MM.1S (cell line): ENCODE results near the gene ATP13A2.
"Not testable (repeated sequence)": the region's sequence is repeated elsewhere in the genome, so short reads cannot be mapped to it uniquely, and the experiment has no call there.

Experiments used
- DNase-seq: peaks from one replicate; pipeline ENCODE4 v3.0.0-alpha.2; 2015
- H2AFZ ChIP-seq: fragments of 300-600 bp; sonication (generic); 2 replicates; pipeline ENCODE4 v1.6.0; 2016; ENCODE audit warnings: antibody characterized with exemption, low read length
- H3F3A ChIP-seq: fragments of 300-600 bp; sonication (generic); 2 replicates; pipeline ENCODE4 v1.6.1; 2016; ENCODE audit warnings: mild to moderate bottlenecking, antibody characterized with exemption, low read length, moderate library complexity, mixed read lengths; ENCODE audit not compliant: insufficient read depth
- H3K27ac ChIP-seq: fragments of 300-600 bp; sonication (generic); 2 replicates; pipeline ENCODE4 v1.5.1; 2016; ENCODE audit warnings: mild to moderate bottlenecking, low read length
- H3K27me3 ChIP-seq: fragments of 300-600 bp; sonication (generic); replicated peaks from 2 replicates; pipeline ENCODE4 v1.6.0; 2016; ENCODE audit warnings: low read length; ENCODE audit not compliant: insufficient read depth
- H3K36me3 ChIP-seq: fragments of 300-600 bp; sonication (generic); replicated peaks from 2 replicates; pipeline ENCODE4 v1.6.1; 2016; ENCODE audit warnings: mild to moderate bottlenecking, low read length, mixed read lengths; ENCODE audit not compliant: insufficient read depth
- H3K4me1 ChIP-seq: fragments of 300-600 bp; sonication (generic); 2 replicates; pipeline ENCODE4 v1.6.1; 2016; ENCODE audit warnings: low read length, mixed read lengths
- H3K4me2 ChIP-seq: fragments of 300-600 bp; sonication (generic); 2 replicates; pipeline ENCODE4 v1.6.0; 2016; ENCODE audit warnings: low read depth, low read length
- H3K4me3 ChIP-seq: fragments of 300-600 bp; sonication (generic); 2 replicates; pipeline ENCODE4 v1.5.1; 2016; ENCODE audit warnings: low read length, mixed read lengths
- H3K79me2 ChIP-seq: fragments of 300-600 bp; sonication (generic); 2 replicates; pipeline ENCODE4 v1.6.1; 2016; ENCODE audit warnings: mixed run types, low read length, mixed read lengths
- H3K9ac ChIP-seq: fragments of 300-600 bp; sonication (generic); 2 replicates; pipeline ENCODE4 v1.6.1; 2016; ENCODE audit warnings: low read length, mixed read lengths
- H3K9me2 ChIP-seq: fragments of 300-600 bp; sonication (generic); replicated peaks from 2 replicates; pipeline ENCODE4 v1.6.1; 2016; ENCODE audit warnings: mild to moderate bottlenecking, low read length, mixed read lengths; ENCODE audit not compliant: insufficient read depth
- H3K9me3 ChIP-seq: fragments of 300-600 bp; sonication (generic); replicated peaks from 2 replicates; pipeline ENCODE4 v1.6.1; 2016; ENCODE audit warnings: mild to moderate bottlenecking, low read length, mixed read lengths; ENCODE audit not compliant: insufficient read depth
- H4K20me1 ChIP-seq: fragments of 300-600 bp; sonication (generic); 2 replicates; pipeline ENCODE4 v1.6.1; 2016; ENCODE audit warnings: mild to moderate bottlenecking, low read length, moderate library complexity, mixed read lengths; ENCODE audit not compliant: insufficient read depth
- CTCF ChIP-seq: fragments of 300-600 bp; sonication (generic); IDR thresholded peaks from 2 replicates; pipeline ENCODE4 v1.5.1; 2016; ENCODE audit warnings: antibody characterized with exemption, low read length, mixed read lengths
- EZH2 ChIP-seq: fragments of 300-600 bp; sonication (generic); optimal IDR thresholded peaks from 2 replicates; pipeline ENCODE3; 2017; ENCODE audit warnings: low read depth, mild to moderate bottlenecking, antibody characterized with exemption, low read length, mixed read lengths
- EZH2phosphoT487 ChIP-seq: fragments of 300-600 bp; sonication (generic); IDR thresholded peaks from 2 replicates; pipeline ENCODE4 v1.6.1; 2018; ENCODE audit warnings: antibody characterized with exemption, low read length

Gene ATP13A2

GRCh38 chr1:16957731-16958130 is 54.0 kb downstream of the ATP13A2 start:
- H3F3A ChIP-seq: peaks cover 4% of the 10 kb centered on the region; the same call in 1 of the 2 replicates
- no peaks in the 10 kb centered on the region for H3K79me2 ChIP-seq
- no peak for DNase-seq
- H3K9me2 ChIP-seq: no peaks in the 10 kb centered on the region
- no peaks in the 10 kb centered on the region for H3K9me3 ChIP-seq
- H3K36me3 ChIP-seq: no peaks in the 10 kb centered on the region
- H3K27me3 ChIP-seq: no peaks in the 10 kb centered on the region
- H3K4me3 ChIP-seq: no peak overlapping the region
- no peaks in the 10 kb centered on the region for H3K4me1 ChIP-seq
- no peaks in the 10 kb centered on the region for H4K20me1 ChIP-seq
- no peak overlapping the region for H3K9ac ChIP-seq
- no peak overlapping the region for H3K4me2 ChIP-seq
- no peak for TF ChIP-seq EZH2
- H2AFZ ChIP-seq: no peak overlapping the region
- H3K27ac ChIP-seq: no peak overlapping the region

GRCh38 chr1:16956775-16957174 is 55.0 kb downstream of the ATP13A2 start:
- Histone ChIP-seq H3K27ac (no peak overlapping the region), H3K4me2 (no peak overlapping the region), H2AFZ (no peak overlapping the region), H3K79me2 (no peaks in the 10 kb centered on the region), H3K9me2 (no peaks in the 10 kb centered on the region), H4K20me1 (no peaks in the 10 kb centered on the region), H3K9ac (no peak overlapping the region), H3K4me3 (no peak overlapping the region), H3K27me3 (no peaks in the 10 kb centered on the region), H3K36me3 (no peaks in the 10 kb centered on the region), H3F3A (peaks cover 4% of the 10 kb centered on the region; the same call in 1 of the 2 replicates), H3K4me1 (no peaks in the 10 kb centered on the region), H3K9me3 (no peaks in the 10 kb centered on the region)
- DNase-seq: no peak
- TF ChIP-seq EZH2 (no peak), CTCF (no peak), EZH2phosphoT487 (no peak)

- no peaks in the 10 kb centered on the region for H3K9me3 ChIP-seq
- H3K27me3 ChIP-seq: no peaks in the 10 kb centered on the region
- no peaks in the 10 kb centered on the region for H3K9me2 ChIP-seq
- peaks cover under 1% of the 10 kb centered on the region; the same call in 1 of the 2 replicates for H3F3A ChIP-seq
- no peak overlapping the region for H3K27ac ChIP-seq
- TF ChIP-seq CTCF (no peak), EZH2phosphoT487 (no peak), EZH2 (no peak)
- no peaks in the 10 kb centered on the region for H3K79me2 ChIP-seq
- H4K20me1 ChIP-seq: no peaks in the 10 kb centered on the region
- H3K4me3 ChIP-seq: no peak overlapping the region
- H3K36me3 ChIP-seq: no peaks in the 10 kb centered on the region
- no peak overlapping the region for H3K9ac ChIP-seq
- no peak overlapping the region for H3K4me2 ChIP-seq
- no peak for DNase-seq
- no peaks in the 10 kb centered on the region for H3K4me1 ChIP-seq
- H2AFZ ChIP-seq: no peak overlapping the region
These were observed 56.5 kb downstream of the ATP13A2 start for GRCh38 chr1:16955186-16955585.

- Histone ChIP-seq H3K4me1 (no peaks in the 10 kb centered on the region), H3K79me2 (no peaks in the 10 kb centered on the region), H3K4me2 (no peak overlapping the region), H3K9me3 (no peaks in the 10 kb centered on the region), H2AFZ (no peak overlapping the region), H3K36me3 (no peaks in the 10 kb centered on the region), H3K27ac (no peak overlapping the region), H3K4me3 (no peak overlapping the region), H3F3A (no peaks in the 10 kb centered on the region), H3K27me3 (no peaks in the 10 kb centered on the region), H4K20me1 (no peaks in the 10 kb centered on the region), H3K9me2 (no peaks in the 10 kb centered on the region), H3K9ac (no peak overlapping the region)
- TF ChIP-seq EZH2phosphoT487 (no peak), CTCF (no peak), EZH2 (no peak)
- DNase-seq: no peak
These were observed 57.1 kb downstream of the ATP13A2 start for GRCh38 chr1:16954579-16954978.

GRCh38 chr1:16952376-16952775 is 59.4 kb downstream of the ATP13A2 start:
- not testable (repeated sequence) for H3K9me2 ChIP-seq, H3K27ac ChIP-seq, H3K9me3 ChIP-seq, H3K79me2 ChIP-seq, H3K4me2 ChIP-seq, DNase-seq, H3F3A ChIP-seq, H2AFZ ChIP-seq, H3K4me3 ChIP-seq, H3K4me1 ChIP-seq, H3K27me3 ChIP-seq, H3K9ac ChIP-seq, H3K36me3 ChIP-seq, H4K20me1 ChIP-seq

- DNase-seq, H3K4me1 ChIP-seq, H2AFZ ChIP-seq, H3K9ac ChIP-seq, H3K9me2 ChIP-seq, H3K4me2 ChIP-seq, H3K27ac ChIP-seq, H4K20me1 ChIP-seq, H3K36me3 ChIP-seq, H3K27me3 ChIP-seq, H3F3A ChIP-seq, H3K4me3 ChIP-seq, H3K9me3 ChIP-seq, H3K79me2 ChIP-seq: not testable (repeated sequence)
These were observed 62.7 kb downstream of the ATP13A2 start for GRCh38 chr1:16949026-16949425.
